GM10266 (cell line): Measurements from ENCODE around the gene KIF23.

Source experiments
- DNase-seq: peaks from one replicate; pipeline ENCODE4 v3.0.0; 2012; ENCODE audit errors: extremely low spot score
- TF ChIP-seq, protein P1 (sequence below): IDR thresholded peaks from 2 replicates; pipeline ENCODE4 v1.5.1; 2012; ENCODE audit warnings: mild to moderate bottlenecking, low read depth; ENCODE audit not compliant: control insufficient read depth, insufficient read depth; ENCODE audit errors: missing control alignments

KIF23 gene

DNA sequence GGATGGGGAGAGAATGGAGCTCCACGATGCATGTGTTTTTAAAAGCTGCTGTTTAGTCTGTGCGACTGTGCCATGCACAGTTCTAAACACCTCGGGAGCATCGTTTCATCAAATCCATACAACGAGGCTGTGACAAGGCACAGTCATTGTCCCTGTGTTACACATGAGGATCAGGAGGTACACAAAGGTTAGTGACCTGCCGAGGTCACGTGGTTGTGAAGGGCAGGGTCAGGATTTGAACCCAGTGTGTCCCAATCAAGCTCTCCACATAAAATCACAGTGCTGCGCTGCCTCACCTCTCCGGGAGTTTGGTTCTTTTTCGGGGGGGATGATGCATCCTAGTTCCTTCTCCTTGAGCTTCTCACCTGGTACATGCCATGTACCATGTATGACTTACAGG, 18.7 kb upstream of the KIF23 start:
- TF ChIP-seq, protein P1, sequence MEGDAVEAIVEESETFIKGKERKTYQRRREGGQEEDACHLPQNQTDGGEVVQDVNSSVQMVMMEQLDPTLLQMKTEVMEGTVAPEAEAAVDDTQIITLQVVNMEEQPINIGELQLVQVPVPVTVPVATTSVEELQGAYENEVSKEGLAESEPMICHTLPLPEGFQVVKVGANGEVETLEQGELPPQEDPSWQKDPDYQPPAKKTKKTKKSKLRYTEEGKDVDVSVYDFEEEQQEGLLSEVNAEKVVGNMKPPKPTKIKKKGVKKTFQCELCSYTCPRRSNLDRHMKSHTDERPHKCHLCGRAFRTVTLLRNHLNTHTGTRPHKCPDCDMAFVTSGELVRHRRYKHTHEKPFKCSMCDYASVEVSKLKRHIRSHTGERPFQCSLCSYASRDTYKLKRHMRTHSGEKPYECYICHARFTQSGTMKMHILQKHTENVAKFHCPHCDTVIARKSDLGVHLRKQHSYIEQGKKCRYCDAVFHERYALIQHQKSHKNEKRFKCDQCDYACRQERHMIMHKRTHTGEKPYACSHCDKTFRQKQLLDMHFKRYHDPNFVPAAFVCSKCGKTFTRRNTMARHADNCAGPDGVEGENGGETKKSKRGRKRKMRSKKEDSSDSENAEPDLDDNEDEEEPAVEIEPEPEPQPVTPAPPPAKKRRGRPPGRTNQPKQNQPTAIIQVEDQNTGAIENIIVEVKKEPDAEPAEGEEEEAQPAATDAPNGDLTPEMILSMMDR, result no peak
- no peak for DNase-seq

DNA sequence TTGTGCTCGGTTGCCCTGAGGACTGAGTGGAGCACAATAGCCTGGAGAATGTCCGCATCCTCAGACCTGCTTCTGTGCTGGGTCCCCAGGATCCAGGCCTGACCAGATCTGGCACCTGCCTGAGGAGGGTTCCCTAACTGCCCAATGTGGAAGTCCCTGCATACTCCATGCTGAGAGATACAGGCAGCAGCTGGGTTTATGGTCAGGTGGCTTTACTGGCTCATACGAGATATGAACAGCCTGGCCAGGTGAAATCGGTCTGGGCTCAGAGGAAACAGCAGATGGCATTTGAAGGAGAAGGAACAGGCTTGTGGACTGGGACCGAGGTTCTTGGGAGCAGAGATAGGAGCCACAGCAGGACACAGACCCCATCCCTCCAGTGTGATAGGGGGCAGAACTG, 18.2 kb upstream of the KIF23 start:
- TF ChIP-seq, protein P1, result no peak

DNA sequence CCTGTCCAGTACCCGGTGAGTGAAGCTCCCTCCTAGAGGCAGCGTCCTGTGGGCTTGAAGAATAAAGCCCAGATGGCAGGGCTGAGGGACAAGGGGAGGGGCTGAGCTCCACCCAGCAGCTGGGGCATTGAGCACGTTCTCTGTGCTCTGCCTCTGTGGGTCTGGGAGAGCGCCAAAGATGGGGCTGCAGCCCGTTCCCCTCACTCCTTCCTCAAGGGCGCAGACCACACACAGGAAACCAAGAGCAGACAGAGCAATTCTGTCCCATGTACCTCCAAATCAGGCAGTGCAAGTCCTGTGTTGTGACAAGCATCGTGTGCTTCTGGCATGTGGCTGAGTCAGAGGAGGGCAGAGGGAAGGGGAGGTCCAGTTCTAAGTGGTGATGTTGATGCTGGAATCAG, 15.7 kb upstream of the KIF23 start:
- TF ChIP-seq, protein P1, result no peak
- no peak for DNase-seq

More for the DNA sequence above, 18.2 kb upstream of the KIF23 start:
- no peak for DNase-seq

- TF ChIP-seq, protein P1, result no peak
- DNase-seq, result no peak
Observed at GRCh38 chr15:69400850-69401249, 13.3 kb upstream of the KIF23 start.

DNA sequence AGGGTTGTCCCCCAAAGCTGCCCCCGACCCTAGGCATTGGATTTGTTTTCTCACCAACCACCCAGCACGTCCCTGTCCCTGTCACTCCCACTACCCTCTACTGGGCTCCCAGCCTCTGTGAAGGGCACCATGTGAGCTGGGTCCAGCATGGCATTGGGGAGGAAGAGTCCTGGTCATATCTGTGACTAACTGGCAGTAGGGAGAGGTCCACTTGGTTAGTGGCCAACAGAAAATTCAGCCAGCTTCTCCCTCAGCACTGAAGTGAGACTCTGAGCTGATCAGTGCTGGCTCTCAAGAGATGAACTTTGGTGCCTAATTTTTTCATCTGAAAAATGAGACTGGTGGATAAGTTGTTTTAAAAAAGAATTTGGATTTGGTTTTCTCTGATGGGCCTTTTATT, 11.3 kb upstream of the KIF23 start:
- TF ChIP-seq, protein P1, result no peak
- no peak for DNase-seq

- TF ChIP-seq, protein P1, result no peak
- no peak for DNase-seq
Observed at GRCh38 chr15:69403594-69403993, 10.6 kb upstream of the KIF23 start.

DNA sequence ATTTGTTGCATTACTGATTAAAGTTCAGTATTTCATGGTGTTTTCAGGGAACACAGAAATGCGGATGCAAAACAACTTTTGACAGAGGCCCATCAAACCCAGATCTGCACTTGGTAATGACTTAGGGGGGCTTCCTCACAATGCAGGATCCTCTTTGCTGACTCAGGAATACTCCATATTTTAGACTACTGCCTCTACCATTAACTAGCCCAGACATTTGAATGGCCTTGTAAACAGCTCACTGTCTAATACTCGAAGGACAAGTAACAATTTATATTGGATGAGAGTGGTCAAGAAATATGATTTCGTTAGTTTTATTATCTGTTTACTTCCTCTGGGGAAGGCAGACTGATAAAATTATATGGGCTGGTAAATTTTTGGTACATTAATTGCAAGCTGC, 9.0 kb upstream of the KIF23 start:
- TF ChIP-seq, protein P1, result no peak

More for the DNA sequence above, 9.0 kb upstream of the KIF23 start:
- no peak for DNase-seq
